GM20000 (cell line): ENCODE results near the gene CLEC11A.

Source experiments
- DNase-seq: peaks from one replicate; pipeline ENCODE4 v3.0.0; 2012; ENCODE audit warnings: low spot score
- TF ChIP-seq, protein P1 (sequence below): IDR thresholded peaks from 2 replicates; pipeline ENCODE4 v1.5.1; 2012; ENCODE audit warnings: mild to moderate bottlenecking, control low read depth; ENCODE audit errors: extremely low read depth, missing control alignments

The CLEC11A gene

DNA sequence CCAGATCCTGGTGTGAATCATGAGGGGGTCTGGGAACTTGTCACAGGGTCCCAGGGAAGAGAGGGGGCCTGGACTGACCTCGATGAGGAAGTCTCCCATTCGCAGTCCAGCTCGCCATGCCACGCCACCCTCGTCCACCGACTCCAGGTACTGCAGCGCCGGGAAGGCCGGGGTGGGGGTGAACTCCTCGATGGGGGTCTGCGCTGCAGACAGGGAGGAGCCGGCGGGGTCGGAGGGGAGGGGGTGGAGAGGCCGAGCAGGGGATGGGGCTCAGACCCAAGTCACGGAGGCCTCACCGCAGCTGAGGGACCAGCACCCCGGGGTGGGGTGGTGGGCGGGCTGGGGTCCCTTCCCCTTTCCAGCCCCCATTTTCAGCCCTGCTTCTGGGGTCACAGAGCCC lies 34.4 kb upstream of the CLEC11A start:
- TF ChIP-seq, protein P1, sequence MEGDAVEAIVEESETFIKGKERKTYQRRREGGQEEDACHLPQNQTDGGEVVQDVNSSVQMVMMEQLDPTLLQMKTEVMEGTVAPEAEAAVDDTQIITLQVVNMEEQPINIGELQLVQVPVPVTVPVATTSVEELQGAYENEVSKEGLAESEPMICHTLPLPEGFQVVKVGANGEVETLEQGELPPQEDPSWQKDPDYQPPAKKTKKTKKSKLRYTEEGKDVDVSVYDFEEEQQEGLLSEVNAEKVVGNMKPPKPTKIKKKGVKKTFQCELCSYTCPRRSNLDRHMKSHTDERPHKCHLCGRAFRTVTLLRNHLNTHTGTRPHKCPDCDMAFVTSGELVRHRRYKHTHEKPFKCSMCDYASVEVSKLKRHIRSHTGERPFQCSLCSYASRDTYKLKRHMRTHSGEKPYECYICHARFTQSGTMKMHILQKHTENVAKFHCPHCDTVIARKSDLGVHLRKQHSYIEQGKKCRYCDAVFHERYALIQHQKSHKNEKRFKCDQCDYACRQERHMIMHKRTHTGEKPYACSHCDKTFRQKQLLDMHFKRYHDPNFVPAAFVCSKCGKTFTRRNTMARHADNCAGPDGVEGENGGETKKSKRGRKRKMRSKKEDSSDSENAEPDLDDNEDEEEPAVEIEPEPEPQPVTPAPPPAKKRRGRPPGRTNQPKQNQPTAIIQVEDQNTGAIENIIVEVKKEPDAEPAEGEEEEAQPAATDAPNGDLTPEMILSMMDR = no peak
- DNase-seq = no peak

DNA sequence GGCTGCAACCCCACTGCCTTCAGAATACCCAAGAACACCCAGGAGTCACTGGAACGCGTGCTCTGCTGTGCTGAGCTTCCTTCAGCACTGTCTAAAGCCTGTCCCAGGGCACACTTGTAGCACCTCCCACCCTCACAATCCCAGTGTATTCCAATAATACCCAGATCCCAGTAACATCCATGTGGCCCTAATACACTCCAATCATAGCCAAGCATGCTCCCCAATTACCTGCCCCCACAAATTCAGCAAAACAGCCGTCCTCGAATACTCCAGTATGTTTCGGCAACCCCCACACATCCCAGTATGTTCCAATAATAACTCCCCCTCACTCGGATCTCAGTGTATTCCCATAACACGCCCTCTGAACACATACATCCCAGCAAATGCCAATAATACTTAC lies 32.7 kb upstream of the CLEC11A start:
- TF ChIP-seq, protein P1 = no peak
- DNase-seq = no peak

DNA sequence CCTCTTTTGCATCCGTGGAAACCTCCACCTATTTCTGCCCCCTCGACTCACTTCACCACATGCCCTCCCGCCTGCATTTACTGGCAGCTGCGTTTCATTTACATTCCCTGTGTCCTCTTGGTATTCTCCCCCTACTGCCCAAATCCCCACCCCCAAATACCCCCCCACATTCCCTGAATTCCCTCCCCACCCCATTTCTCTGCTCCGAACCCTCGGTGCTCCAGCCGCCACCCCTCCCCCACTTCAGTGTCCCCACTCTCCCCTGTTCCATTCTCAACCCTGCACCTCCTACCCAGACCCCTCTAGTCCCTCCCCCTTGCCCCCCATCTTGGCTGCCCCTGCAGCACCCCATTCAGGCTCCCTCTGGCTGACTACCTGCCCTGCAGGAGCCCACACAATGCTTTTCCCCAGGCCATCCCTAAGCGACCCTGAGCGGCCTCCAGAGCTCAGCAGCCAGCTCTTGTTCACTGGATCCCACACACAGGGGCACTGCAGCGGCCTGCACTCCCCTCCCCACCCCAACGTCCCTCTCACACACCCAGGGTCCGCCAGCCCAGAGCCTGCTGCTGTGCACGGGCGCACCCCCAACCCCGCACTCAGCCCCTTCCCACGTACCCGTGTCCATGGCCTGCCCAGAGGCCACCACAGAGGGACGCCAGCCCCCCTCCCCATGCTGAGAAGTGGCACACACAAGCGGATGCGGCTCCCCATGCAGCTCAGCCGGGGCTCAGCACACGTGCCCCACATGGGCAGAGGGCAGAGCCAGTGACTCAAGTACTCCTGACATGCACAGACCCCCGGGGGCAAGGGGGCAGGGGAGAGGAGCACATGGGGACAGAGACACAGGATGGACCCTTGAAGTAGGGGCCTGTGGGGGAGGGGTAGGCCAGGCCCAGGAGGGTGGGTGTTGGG lies 29.8 kb upstream of the CLEC11A start:
- TF ChIP-seq, protein P1 = no peak
- no peak for DNase-seq

DNA sequence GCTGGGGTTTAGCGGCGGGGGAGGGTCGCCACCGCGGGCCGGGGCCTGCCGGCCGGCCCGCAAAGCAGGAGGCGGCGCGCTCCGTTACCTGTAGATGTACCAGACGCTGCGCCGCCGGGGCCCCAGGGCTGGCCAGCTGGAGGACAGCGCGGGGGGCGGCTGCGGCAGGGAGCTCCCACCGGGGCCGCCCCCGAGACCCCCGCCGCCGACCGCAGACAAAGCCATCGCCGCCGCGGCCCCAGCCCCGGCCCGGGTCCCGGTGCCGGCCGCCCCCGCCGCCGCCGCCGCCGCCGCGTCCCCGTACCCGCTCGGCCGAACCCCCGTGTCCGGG lies 28.4 kb upstream of the CLEC11A start:
- DNase-seq = no peak

DNA sequence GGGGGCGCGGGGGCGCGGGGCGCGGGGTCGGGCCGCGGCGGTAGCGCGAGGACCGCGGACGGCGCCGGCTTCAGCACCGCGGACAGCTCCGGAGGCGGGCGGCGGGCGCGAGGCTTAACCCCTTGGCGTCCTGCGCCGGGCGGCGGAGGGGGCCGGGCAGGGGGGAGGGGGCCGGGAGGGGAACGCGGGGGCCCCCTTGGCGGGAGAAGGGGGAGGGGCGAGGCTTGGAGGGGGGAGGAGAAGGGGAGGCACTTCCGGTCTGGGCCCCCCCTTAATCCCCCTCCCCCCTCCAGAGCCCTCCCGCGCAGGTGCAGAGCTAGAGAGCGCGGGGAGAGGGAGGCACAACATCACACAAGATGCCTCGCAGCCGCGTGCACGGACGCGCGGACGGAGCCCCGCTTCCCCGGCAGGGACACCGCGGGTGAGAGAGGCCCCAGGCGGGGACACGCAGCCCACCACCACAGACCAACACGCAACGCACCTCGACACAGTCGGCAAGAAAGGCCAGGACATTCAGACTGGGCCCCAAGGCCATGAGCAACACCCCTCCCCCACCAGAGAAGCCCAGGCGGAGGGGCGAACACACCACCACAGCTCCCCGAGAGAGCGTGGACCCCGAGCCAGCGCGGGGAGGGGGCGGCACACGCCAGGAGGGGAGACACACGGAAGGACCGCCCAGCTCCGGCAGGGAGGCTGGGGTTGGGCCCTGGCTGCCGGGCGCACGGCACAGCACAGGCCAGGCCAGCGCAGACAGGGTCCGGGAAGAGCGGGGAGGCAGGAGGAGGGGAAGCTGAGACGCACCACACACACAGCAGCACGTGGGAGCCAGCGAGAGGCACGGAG lies 27.7 kb upstream of the CLEC11A start:
- TF ChIP-seq, protein P1 = no peak

More for the DNA sequence above, 28.4 kb upstream of the CLEC11A start:
- TF ChIP-seq, protein P1 = no peak

DNA sequence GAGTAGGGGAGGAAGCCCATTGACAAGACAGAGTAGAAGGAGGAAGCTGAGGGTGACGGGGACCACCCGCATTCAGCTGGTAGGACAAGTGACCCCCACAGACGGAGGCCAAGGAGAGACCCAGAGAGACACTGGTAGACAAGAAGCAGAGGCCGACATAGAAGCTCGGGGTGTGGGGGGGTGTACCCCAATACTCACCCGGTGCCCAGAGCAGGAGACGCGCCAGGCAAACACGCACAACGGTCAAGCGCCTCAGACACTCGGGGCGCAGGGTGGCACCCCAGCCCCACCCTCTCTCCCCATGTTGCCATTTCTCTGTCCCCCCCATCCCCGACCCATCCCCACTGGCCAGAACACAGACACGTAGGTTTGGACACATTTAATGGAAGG lies 27.1 kb upstream of the CLEC11A start:
- TF ChIP-seq, protein P1 = no peak
- DNase-seq = no peak

More for the DNA sequence above, 27.7 kb upstream of the CLEC11A start:
- peak; percentile 84 for DNase-seq
